Activated CD8-positive, alpha-beta T cell treated with anti-CD3 and anti-CD28 coated beads, Interleukin-2, amount 10 ng/mL, durations not matched to agents 7 days and 5 days (primary cell): Measurements from ENCODE around the gene RBM4. TPM values are rescaled to one million over a fixed set of nuclear protein-coding genes. Genes with fewer than 3 reads are reported as not detected.
"Not testable (repeated sequence)": the region's sequence is repeated elsewhere in the genome, so short reads cannot be mapped to it uniquely, and the experiment has no call there.

ENCODE experiments used
- ATAC-seq: fragments of 150-1000 bp; cut with Tn5 transposase; one replicate; pipeline ENCODE4 v1.10.0; 2021; ENCODE audit warnings: moderate library complexity
- CTCF ChIA-PET: fragments of 350-600 bp; sonication (Branson Sonifier 250); formaldehyde crosslinking; loops from one replicate; lab custom pipeline; 2021; ENCODE audit warnings: antibody characterized with exemption; lab: Charles Lee
- POLR2A ChIA-PET: fragments of 350-600 bp; sonication (Branson Sonifier 250); formaldehyde crosslinking; loops from one replicate; lab custom pipeline; 2021; ENCODE audit warnings: antibody characterized with exemption; lab: Charles Lee
- DNase-seq: peaks from one replicate; pipeline ENCODE4 v3.0.0-alpha.2; 2020
- H3K27ac Mint-ChIP-seq: one replicate; pipeline ENCODE4 v1.8.0; 2021; ENCODE audit warnings: mild to moderate bottlenecking, mixed read lengths
- H3K27me3 Mint-ChIP-seq: one replicate; pipeline ENCODE4 v1.8.0; 2021; ENCODE audit warnings: low read depth, mixed read lengths
- H3K36me3 Mint-ChIP-seq: one replicate; pipeline ENCODE4 v1.8.0; 2021; ENCODE audit warnings: low read depth, mixed read lengths
- H3K4me1 Mint-ChIP-seq: one replicate; pipeline ENCODE4 v1.8.0; 2021; ENCODE audit warnings: low read depth, mixed read lengths
- H3K4me3 Mint-ChIP-seq: one replicate; pipeline ENCODE4 v1.8.0; 2021; ENCODE audit warnings: mild to moderate bottlenecking, mixed read lengths
- H3K9me3 Mint-ChIP-seq: one replicate; pipeline ENCODE4 v1.8.0; 2022; ENCODE audit warnings: mixed read lengths; ENCODE audit not compliant: insufficient read depth
- total RNA-seq, 2 experiments: library from RNA; stranded (reverse); gene quantifications; one replicate each; pipeline ENCODE4 v1.2.3, GENCODE V29; 2021

RBM4 gene
- total RNA-seq, 2 experiments from 2014 or later, result 118 to 121 TPM

GRCh38 chr11:66600219-66600618, 38.3 kb upstream of the RBM4 start:
- Mint-ChIP-seq H3K27ac (no peak overlapping the region), H3K4me3 (no peak overlapping the region), H3K27me3 (no peaks in the 10 kb centered on the region), H3K9me3 (no peaks in the 10 kb centered on the region), H3K36me3 (peaks cover 10% of the 10 kb centered on the region), H3K4me1 (peaks cover 8% of the 10 kb centered on the region)
- CTCF ChIA-PET, result interaction anchor here (0.7 kb wide), 1 partner anchor 175 kb away, joined by 3 read pairs; no protein-coding TSS in a partner anchor
- POLR2A ChIA-PET, result interaction anchor here (0.8 kb wide), 1 partner anchor 17 kb away, joined by 3 read pairs; the partner anchor contains the start of gene RBM14
- DNase-seq (no peak), ATAC-seq (no peak)

- H3K27ac Mint-ChIP-seq, result no peak overlapping the region
- H3K36me3 Mint-ChIP-seq, result peaks cover 10% of the 10 kb centered on the region
- ATAC-seq (no peak), DNase-seq (no peak)
- no peaks in the 10 kb centered on the region for H3K27me3 Mint-ChIP-seq
- H3K9me3 Mint-ChIP-seq, result no peaks in the 10 kb centered on the region
- POLR2A ChIA-PET, result interaction anchor here (0.8 kb wide), 1 partner anchor 21 kb away, joined by 3 read pairs; no protein-coding TSS in a partner anchor
- CTCF ChIA-PET, result no interaction called here
- H3K4me3 Mint-ChIP-seq, result no peak overlapping the region
- H3K4me1 Mint-ChIP-seq, result peaks cover 3% of the 10 kb centered on the region
These were observed 37.8 kb upstream of the RBM4 start for GRCh38 chr11:66600631-66601233.

GRCh38 chr11:66603072-66603471, 35.4 kb upstream of the RBM4 start:
- ATAC-seq, result no peak
- ChIA-PET CTCF (no interaction called here), POLR2A (interaction anchor here (1.1 to 1.2 kb wide), 2 partner anchors 13 to 16 kb away, joined by 3 to 4 read pairs; partner anchors contain the start of gene RBM14)
- H3K36me3 Mint-ChIP-seq, result peaks cover 16% of the 10 kb centered on the region
- H3K27ac Mint-ChIP-seq, result peak overlapping the region; percentile 15
- no peaks in the 10 kb centered on the region for H3K4me1 Mint-ChIP-seq
- no peaks in the 10 kb centered on the region for H3K27me3 Mint-ChIP-seq
- DNase-seq, result no peak
- H3K4me3 Mint-ChIP-seq, result no peak overlapping the region
- no peaks in the 10 kb centered on the region for H3K9me3 Mint-ChIP-seq

- POLR2A ChIA-PET, result interaction anchor here (3.5 kb wide), 1 partner anchor 13 kb away, joined by 27 read pairs; the partner anchor contains the start of gene RBM14
- no peaks in the 10 kb centered on the region for H3K27me3 Mint-ChIP-seq
- no peaks in the 10 kb centered on the region for H3K4me1 Mint-ChIP-seq
- no peaks in the 10 kb centered on the region for H3K9me3 Mint-ChIP-seq
- peaks cover 13% of the 10 kb centered on the region for H3K36me3 Mint-ChIP-seq
- no peak overlapping the region for H3K27ac Mint-ChIP-seq
- DNase-seq (no peak), ATAC-seq (no peak)
- CTCF ChIA-PET, result no interaction called here
- H3K4me3 Mint-ChIP-seq, result no peak overlapping the region
These were observed 34.3 kb upstream of the RBM4 start for GRCh38 chr11:66604155-66604554.

- not testable (repeated sequence) for H3K27me3 Mint-ChIP-seq, H3K9me3 Mint-ChIP-seq, H3K27ac Mint-ChIP-seq, H3K4me3 Mint-ChIP-seq, ATAC-seq, DNase-seq
- H3K36me3 Mint-ChIP-seq, result peaks cover 10% of the 10 kb centered on the region
- POLR2A ChIA-PET, result interaction anchor here (0.8 to 3.5 kb wide), 2 partner anchors 10 to 19 kb away, joined by 3 to 27 read pairs; partner anchors contain the start of gene RBM14
- CTCF ChIA-PET, result interaction anchor here (1.0 kb wide), 1 partner anchor 71 kb away, joined by 5 read pairs; the partner anchor contains the start of gene RBM4B
- H3K4me1 Mint-ChIP-seq, result peaks cover 12% of the 10 kb centered on the region
These were observed 31.9 kb upstream of the RBM4 start for GRCh38 chr11:66606608-66607007.

- Mint-ChIP-seq H3K9me3 (no peaks in the 10 kb centered on the region), H3K27me3 (no peaks in the 10 kb centered on the region), H3K4me3 (no peak overlapping the region), H3K4me1 (peaks cover 12% of the 10 kb centered on the region), H3K27ac (no peak overlapping the region), H3K36me3 (peaks cover 8% of the 10 kb centered on the region)
- ChIA-PET POLR2A (interaction anchor here (3.5 kb wide), 1 partner anchor 10 kb away, joined by 27 read pairs; the partner anchor contains the start of gene RBM14), CTCF (interaction anchor here (1.0 kb wide), 1 partner anchor 71 kb away, joined by 5 read pairs; the partner anchor contains the start of gene RBM4B)
- ATAC-seq (no peak), DNase-seq (no peak)
These were observed 31.2 kb upstream of the RBM4 start for GRCh38 chr11:66607126-66607834.

- CTCF ChIA-PET, result interaction anchor here (0.7 to 1.8 kb wide), 4 partner anchors 9 to 68 kb away, joined by 3 to 6 read pairs (median 4); partner anchors contain the start of gene RBM4B
- Mint-ChIP-seq H3K27me3 (no peaks in the 10 kb centered on the region), H3K36me3 (peaks cover 8% of the 10 kb centered on the region), H3K4me1 (peaks cover 13% of the 10 kb centered on the region), H3K9me3 (no peaks in the 10 kb centered on the region), H3K27ac (peak overlapping the region; percentile 55), H3K4me3 (no peak overlapping the region)
- POLR2A ChIA-PET, result interaction anchor here (0.6 to 1.2 kb wide), 6 partner anchors 9 to 68 kb away, joined by 3 to 6 read pairs (median 4); no protein-coding TSS in a partner anchor
- DNase-seq, result no peak
- ATAC-seq, result peak; percentile 40
These were observed 28.5 kb upstream of the RBM4 start for GRCh38 chr11:66609721-66610617.

GRCh38 chr11:66612458-66612857, 26.0 kb upstream of the RBM4 start:
- DNase-seq, result no peak
- H3K4me3 Mint-ChIP-seq, result no peak overlapping the region
- no peaks in the 10 kb centered on the region for H3K9me3 Mint-ChIP-seq
- H3K27ac Mint-ChIP-seq, result no peak overlapping the region
- ATAC-seq, result no peak
- peaks cover 21% of the 10 kb centered on the region for H3K36me3 Mint-ChIP-seq
- H3K27me3 Mint-ChIP-seq, result no peaks in the 10 kb centered on the region
- ChIA-PET CTCF (interaction anchor here (1.3 to 2.4 kb wide), 2 partner anchors 20 to 146 kb away, joined by 3 to 8 read pairs; partner anchors contain the start of genes CCDC87 and CCS), POLR2A (interaction anchor here (0.6 to 0.7 kb wide), 2 partner anchors 28 to 267 kb away, joined by 3 to 4 read pairs; no protein-coding TSS in a partner anchor)
- peaks cover 22% of the 10 kb centered on the region for H3K4me1 Mint-ChIP-seq

- no peaks in the 10 kb centered on the region for H3K27me3 Mint-ChIP-seq
- H3K4me3 Mint-ChIP-seq, result no peak overlapping the region
- H3K27ac Mint-ChIP-seq, result no peak overlapping the region
- no peaks in the 10 kb centered on the region for H3K9me3 Mint-ChIP-seq
- POLR2A ChIA-PET, result interaction anchor here (4.7 kb wide), 1 partner anchor 25 kb away, joined by 78 read pairs; the partner anchor contains the start of gene RBM4
- CTCF ChIA-PET, result interaction anchor here (1.3 to 2.4 kb wide), 3 partner anchors 22 to 148 kb away, joined by 3 to 8 read pairs (median 3); partner anchors contain the start of genes CCDC87, CCS and RBM4
- ATAC-seq, result no peak
- H3K4me1 Mint-ChIP-seq, result peaks cover 31% of the 10 kb centered on the region
- no peak for DNase-seq
- H3K36me3 Mint-ChIP-seq, result peaks cover 33% of the 10 kb centered on the region
These were observed 24.4 kb upstream of the RBM4 start for GRCh38 chr11:66614073-66614472.

- H3K27ac Mint-ChIP-seq, result peak within 1 kb of the TSS; percentile 99
- DNase-seq (peak; percentile 99), ATAC-seq (peak; percentile 92)
- H3K4me3 Mint-ChIP-seq, result peak within 1 kb of the TSS; percentile 98
- no peaks in the 10 kb centered on the region for H3K9me3 Mint-ChIP-seq
- POLR2A ChIA-PET, result interaction anchor here (0.6 to 4.7 kb wide), 26 partner anchors 8 to 532 kb away, joined by 3 to 78 read pairs (median 3); partner anchors contain the start of genes CCDC87, CCS, MRPL11 and RBM4
- peaks cover 36% of the 10 kb centered on the region for H3K4me1 Mint-ChIP-seq
- peaks cover 50% of the 10 kb centered on the region for H3K36me3 Mint-ChIP-seq
- CTCF ChIA-PET, result interaction anchor here (0.7 to 3.6 kb wide), 7 partner anchors 14 to 137 kb away, joined by 4 to 28 read pairs (median 13); partner anchors contain the start of genes CCDC87, CCS, DPP3 and RBM4
- H3K27me3 Mint-ChIP-seq, result no peaks in the 10 kb centered on the region
These were observed 21.9 kb upstream of the RBM4 start, which contains the start of gene RBM14 for GRCh38 chr11:66616379-66617154. TSS of gene RBM14 (plus strand) at chr11:66616630. CDS start at chr11:66616721, 91 bp downstream.
